Endothelial cell of umbilical vein (primary cell): ENCODE results near the gene CDC37L1. TPM values are rescaled to one million over a fixed set of nuclear protein-coding genes. Genes with fewer than 3 reads are reported as not detected.

Experiments
- BruUV-seq: library from RNA; stranded (reverse); fragments of 400-500 nt; replicated peaks from 2 replicates; lab custom pipeline; 2021; lab: Mats Ljungman, UMichigan
- CTCF ChIA-PET: fragments of 300-600, 350-600 bp; sonication (Branson Sonifier 250); formaldehyde crosslinking; loops from one replicate; lab custom pipeline; 2021; ENCODE audit warnings: antibody characterized with exemption, inconsistent platforms; lab: Charles Lee
- POLR2A ChIA-PET: fragments of 300-600, 350-600 bp; sonication (Branson Sonifier 250); formaldehyde crosslinking; loops from one replicate; lab custom pipeline; 2021; ENCODE audit warnings: antibody characterized with exemption, inconsistent platforms; lab: Charles Lee
- DNase-seq: peaks from one replicate; pipeline ENCODE4 v3.0.0-alpha.2; 2011; ENCODE audit warnings: low read depth, low spot score
- FAIRE-seq: peaks from 2 replicates; lab custom pipeline; 2011; peaks lifted over from hg19 to GRCh38; lab: Jason Lieb, UNC
- H2AFZ ChIP-seq: 2 replicates; pipeline ENCODE4 v1.6.0; 2012; ENCODE audit warnings: low read depth, low read length, control low read depth, inconsistent platforms
- H3K27ac ChIP-seq: 2 replicates; pipeline ENCODE4 v1.5.1; 2011; ENCODE audit warnings: low read depth, mild to moderate bottlenecking, control low read depth, low read length, moderate library complexity; ENCODE audit not compliant: insufficient read depth
- H3K27me3 ChIP-seq, 2 experiments: 2 replicates each; pipeline versions ENCODE4 v1.6.0 to v1.6.1; 2011; ENCODE audit warnings: low read length in 2 of 2, mixed read lengths in 1 of 2; ENCODE audit not compliant: control insufficient read depth in 2 of 2, insufficient read depth in 2 of 2
- H3K36me3 ChIP-seq, 2 experiments: 2 replicates in 1 of 2; 3 replicates in 1 of 2; pipeline ENCODE4 v1.5.1; 2011; ENCODE audit warnings: low read length in 2 of 2, mild to moderate bottlenecking in 1 of 2, moderate library complexity in 1 of 2; ENCODE audit not compliant: control insufficient read depth in 2 of 2, insufficient read depth in 2 of 2; ENCODE audit errors: extremely low read depth in 1 of 2
- H3K4me1 ChIP-seq: 3 replicates; pipeline ENCODE4 v1.5.1; 2011; ENCODE audit warnings: mild to moderate bottlenecking, low read length; ENCODE audit not compliant: control insufficient read depth, insufficient read depth; ENCODE audit errors: extremely low read depth
- H3K4me2 ChIP-seq: 2 replicates; pipeline ENCODE4 v1.6.1; 2011; ENCODE audit warnings: low read length, control low read depth, mixed read lengths; ENCODE audit not compliant: insufficient read depth
- H3K4me3 ChIP-seq, 3 experiments: fragments of 200-600 bp in 1 of 3; sonication (generic), shearing (Covaris generic) in 1 of 3; replicated peaks in 1 of 3; 2 replicates each; pipeline ENCODE4 v1.5.1; 2011 to 2016; ENCODE audit warnings: control low read depth in 3 of 3, low read length in 3 of 3, mild to moderate bottlenecking in 2 of 3, inconsistent platforms in 1 of 3, low read depth in 1 of 3, moderate library complexity in 1 of 3; ENCODE audit not compliant: insufficient read depth in 1 of 3
- H3K79me2 ChIP-seq: 2 replicates; pipeline ENCODE4 v1.6.0; 2012; ENCODE audit warnings: low read length, inconsistent platforms; ENCODE audit not compliant: control insufficient read depth, insufficient read depth
- H3K9ac ChIP-seq: replicated peaks from 2 replicates; pipeline ENCODE3; 2011; ENCODE audit warnings: low read length, control low read depth; ENCODE audit not compliant: insufficient read depth; ENCODE audit errors: extremely low read depth
- H3K9me1 ChIP-seq: replicated peaks from 3 replicates; pipeline ENCODE4 v1.6.0; 2011; ENCODE audit warnings: mild to moderate bottlenecking, low read length; ENCODE audit not compliant: control insufficient read depth, insufficient read depth; ENCODE audit errors: extremely low read depth
- H3K9me3 ChIP-seq: replicated peaks from 2 replicates; pipeline ENCODE4 v1.5.1; 2012; ENCODE audit warnings: low read length, inconsistent platforms; ENCODE audit not compliant: control insufficient read depth, insufficient read depth
- H4K20me1 ChIP-seq: replicated peaks from 2 replicates; pipeline ENCODE3; 2011; ENCODE audit warnings: mild to moderate bottlenecking, low read length; ENCODE audit not compliant: control insufficient read depth, insufficient read depth; ENCODE audit errors: extremely low read depth
- CTCF ChIP-seq, 2 donors: IDR thresholded peaks; 1 replicate in 1 of 2; 2 replicates in 1 of 2; pipeline ENCODE4 v1.5.1; 2011; ENCODE audit warnings: low read length in 2 of 2, mild to moderate bottlenecking in 2 of 2, moderate library complexity in 2 of 2, control low read depth in 1 of 2, inconsistent platforms in 1 of 2, low read depth in 1 of 2; ENCODE audit not compliant: insufficient read depth in 1 of 2; ENCODE audit errors: extremely low read depth in 1 of 2
- EZH2 ChIP-seq: IDR thresholded peaks from 2 replicates; pipeline ENCODE4 v1.6.1; 2012; ENCODE audit warnings: borderline replicate concordance, low read depth, mild to moderate bottlenecking, moderate library complexity, low read length, inconsistent platforms; ENCODE audit not compliant: severe bottlenecking
- FOS ChIP-seq: IDR thresholded peaks from 2 replicates; pipeline ENCODE4 v1.6.1; 2011; ENCODE audit warnings: mild to moderate bottlenecking, low read length, moderate library complexity, borderline replicate concordance; ENCODE audit not compliant: insufficient read depth
- GATA2 ChIP-seq: IDR thresholded peaks from 2 replicates; pipeline ENCODE4 v1.7.0; 2011; ENCODE audit warnings: low read depth, mild to moderate bottlenecking, moderate library complexity, mixed read lengths, low read length; ENCODE audit not compliant: insufficient read length, insufficient read depth
- JUN ChIP-seq: IDR thresholded peaks from 2 replicates; pipeline ENCODE4 v1.6.1; 2011; ENCODE audit warnings: borderline replicate concordance, low read depth; ENCODE audit not compliant: insufficient read length, insufficient read depth
- MAX ChIP-seq: IDR thresholded peaks from 2 replicates; pipeline ENCODE4 v1.6.1; 2011; ENCODE audit not compliant: insufficient read depth, insufficient read length
- MYC ChIP-seq: IDR thresholded peaks from one replicate; pipeline ENCODE4 v1.6.1; 2011; ENCODE audit warnings: mild to moderate bottlenecking, low read depth, low read length
- POLR2A ChIP-seq: IDR thresholded peaks from 2 replicates; pipeline ENCODE4 v1.6.1; 2012; ENCODE audit warnings: low read depth, mild to moderate bottlenecking, control low read depth, low read length
- POLR2AphosphoS5 ChIP-seq: IDR thresholded peaks from 2 replicates; pipeline ENCODE4 v1.6.1; 2012; ENCODE audit warnings: low read depth, mild to moderate bottlenecking, control low read depth, low read length, moderate library complexity; ENCODE audit not compliant: insufficient read depth
- dilution Hi-C: fragments of 300-500 bp; cut with MboI; formaldehyde crosslinking; loops from one replicate; pipeline ENCODE4 v1.15.0; 2019; ENCODE audit warnings: low sequenced_read_pairs; ENCODE audit not compliant: extremely low pct_ligation_motif_present
- intact Hi-C: fragments of 100-400 bp; cut with micrococcal nuclease; formaldehyde crosslinking; loops from one replicate; pipeline ENCODE4 v1.10.0; 2022
- polyA plus RNA-seq, 4 experiments: library from polyadenylated mRNA; depleted of rRNA in 3 of 4; stranded (reverse) in 3 of 4; unstranded in 1 of 4; fragments of >200 nt; gene quantifications; 2 replicates each; pipeline versions ENCODE4 v1.2.1 to v1.2.3, GENCODE V29; 2011 to 2012; ENCODE audit warnings: missing spikeins in 1 of 4
- total RNA-seq: library from RNA; stranded (reverse); gene quantifications from 2 replicates; pipeline ENCODE4 v1.2.3, GENCODE V29; 2021

CDC37L1 gene
- total and polyA plus RNA-seq, 2 donors (not counting 3 experiments of a cell fraction or from before 2014, with no cell fraction given) = 2.6 to 6.8 TPM

GRCh38 chr9:4667681-4668080, 11.7 kb upstream of the CDC37L1 start:
- H2AFZ ChIP-seq = no peak overlapping the region

More at GRCh38 chr9:4667681-4668080, 11.7 kb upstream of the CDC37L1 start:
- H4K20me1 ChIP-seq = no peaks in the 10 kb centered on the region
- no peaks in the 10 kb centered on the region for H3K9me3 ChIP-seq
- no peaks in the 10 kb centered on the region for H3K36me3 ChIP-seq
- CTCF ChIA-PET = no interaction called here
- no peaks in the 10 kb centered on the region for H3K9me1 ChIP-seq
- no peak for FAIRE-seq
- H3K4me3 ChIP-seq = no peak overlapping the region
- BruUV-seq = no TSS peak
- intact Hi-C loops (no loop called here), dilution Hi-C loops (no loop called here)
- H3K27ac ChIP-seq = no peak overlapping the region
- no peaks in the 10 kb centered on the region for H3K79me2 ChIP-seq
- H3K27me3 ChIP-seq = peaks cover 0 to 4% of the 10 kb centered on the region in 2 experiments
- H3K4me2 ChIP-seq = no peak overlapping the region
- TF ChIP-seq POLR2A (no peak), FOS (no peak), EZH2 (no peak), MYC (no peak), GATA2 (no peak), POLR2AphosphoS5 (no peak), MAX (no peak), JUN (no peak), CTCF (IDR thresholded peaks at IDR 0.05; ENCODE audit: extremely low read depth in 1 of 2, insufficient read depth in 1 of 2, low read depth in 1 of 2, low read length in 2 of 2) (no peak)
- H3K9ac ChIP-seq = no peak overlapping the region
- no peak for DNase-seq
- POLR2A ChIA-PET = no interaction called here
- H3K4me1 ChIP-seq = peaks cover 24% of the 10 kb centered on the region
